Epithelial cell of esophagus (primary cell): Measurements from ENCODE around the gene HMG20B.
"Not testable (repeated sequence)": the region's sequence is repeated elsewhere in the genome, so short reads cannot be mapped to it uniquely, and the experiment has no call there.

ENCODE experiments used
- DNase-seq: peaks from one replicate; pipeline ENCODE4 v3.0.0; 2010; ENCODE audit warnings: low read depth
- H3K4me3 ChIP-seq: 2 replicates; pipeline ENCODE4 v1.5.1; 2011; ENCODE audit warnings: mild to moderate bottlenecking, low read length, control low read depth
- TF ChIP-seq, protein P1 (sequence below): IDR thresholded peaks from 2 replicates; pipeline ENCODE4 v1.5.1; 2011; ENCODE audit warnings: low read depth, mild to moderate bottlenecking, low read length, control low read depth, inconsistent platforms; ENCODE audit not compliant: insufficient read depth; ENCODE audit errors: missing control alignments

Gene HMG20B

GRCh38 chr19:3577723-3578344 is 5.1 kb downstream of the HMG20B start:
- TF ChIP-seq, protein P1, sequence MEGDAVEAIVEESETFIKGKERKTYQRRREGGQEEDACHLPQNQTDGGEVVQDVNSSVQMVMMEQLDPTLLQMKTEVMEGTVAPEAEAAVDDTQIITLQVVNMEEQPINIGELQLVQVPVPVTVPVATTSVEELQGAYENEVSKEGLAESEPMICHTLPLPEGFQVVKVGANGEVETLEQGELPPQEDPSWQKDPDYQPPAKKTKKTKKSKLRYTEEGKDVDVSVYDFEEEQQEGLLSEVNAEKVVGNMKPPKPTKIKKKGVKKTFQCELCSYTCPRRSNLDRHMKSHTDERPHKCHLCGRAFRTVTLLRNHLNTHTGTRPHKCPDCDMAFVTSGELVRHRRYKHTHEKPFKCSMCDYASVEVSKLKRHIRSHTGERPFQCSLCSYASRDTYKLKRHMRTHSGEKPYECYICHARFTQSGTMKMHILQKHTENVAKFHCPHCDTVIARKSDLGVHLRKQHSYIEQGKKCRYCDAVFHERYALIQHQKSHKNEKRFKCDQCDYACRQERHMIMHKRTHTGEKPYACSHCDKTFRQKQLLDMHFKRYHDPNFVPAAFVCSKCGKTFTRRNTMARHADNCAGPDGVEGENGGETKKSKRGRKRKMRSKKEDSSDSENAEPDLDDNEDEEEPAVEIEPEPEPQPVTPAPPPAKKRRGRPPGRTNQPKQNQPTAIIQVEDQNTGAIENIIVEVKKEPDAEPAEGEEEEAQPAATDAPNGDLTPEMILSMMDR: no peak
- no peak overlapping the region for H3K4me3 ChIP-seq
- no peak for DNase-seq

- no peak for DNase-seq
- TF ChIP-seq, protein P1: no peak
- no peak overlapping the region for H3K4me3 ChIP-seq
These were observed 5.6 kb downstream of the HMG20B start for GRCh38 chr19:3578390-3578789.

GRCh38 chr19:3580156-3580934 is 7.6 kb downstream of the HMG20B start:
- TF ChIP-seq, protein P1: no peak
- peak; percentile 20 for DNase-seq
- H3K4me3 ChIP-seq: no peak overlapping the region

GRCh38 chr19:3581792-3582191 is 9.0 kb downstream of the HMG20B start:
- not testable (repeated sequence) for H3K4me3 ChIP-seq, DNase-seq

GRCh38 chr19:3584036-3584802 is 11.5 kb downstream of the HMG20B start:
- H3K4me3 ChIP-seq, DNase-seq: not testable (repeated sequence)

DNA sequence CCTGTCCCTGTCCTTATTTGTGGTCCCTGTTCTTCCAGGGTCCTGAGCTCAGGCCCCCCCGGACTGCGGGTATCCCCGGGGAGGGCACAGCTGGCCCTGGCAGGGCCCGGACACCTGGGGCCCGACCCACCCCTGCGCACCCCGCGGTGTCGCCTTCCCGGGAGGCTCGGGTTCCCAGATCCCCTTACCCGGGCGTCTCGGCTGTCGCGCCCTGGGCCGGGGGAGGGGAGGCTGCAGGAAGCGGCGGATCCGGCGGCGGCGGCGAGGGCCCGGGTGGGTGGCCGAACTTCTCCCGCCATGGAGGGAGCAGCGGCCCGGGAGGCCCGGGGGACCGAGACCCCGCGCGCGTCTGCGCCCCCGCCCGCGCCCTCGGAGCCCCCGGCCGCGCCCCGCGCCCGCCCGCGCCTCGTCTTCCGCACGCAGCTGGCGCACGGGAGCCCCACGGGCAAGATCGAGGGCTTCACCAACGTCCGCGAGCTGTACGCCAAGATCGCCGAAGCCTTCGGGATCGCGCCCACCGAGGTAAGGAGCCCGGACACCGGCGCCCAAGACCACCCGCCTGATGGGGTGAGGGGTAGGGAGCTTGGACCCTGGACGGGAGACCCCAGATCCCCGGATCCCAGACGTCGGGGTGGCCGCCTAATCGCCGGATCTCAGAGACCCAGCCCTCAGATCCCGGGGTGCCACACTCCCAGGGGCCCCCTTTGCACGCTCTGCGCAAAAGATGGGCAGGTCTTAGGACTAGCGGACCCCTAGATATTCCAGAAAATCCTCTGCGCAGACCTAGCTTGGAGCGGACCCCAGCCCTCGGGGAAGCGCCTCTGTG is 12.8 kb downstream of the HMG20B start, which contains the start of gene GIPC3:
TSS of gene GIPC3 (plus strand) at position 178 of the 826 bp plus-strand sequence. CDS start at position 298, 120 bp downstream.
- no peak within 1 kb of the TSS for H3K4me3 ChIP-seq
- TF ChIP-seq, protein P1: no peak
- no peak for DNase-seq

- TF ChIP-seq, protein P1: peak; percentile 30
- no peak overlapping the region for H3K4me3 ChIP-seq
- DNase-seq: no peak
These were observed 13.4 kb downstream of the HMG20B start for GRCh38 chr19:3586127-3586626.
